NCI-H524 treated with DMSO at 0.1 percent for 48 hours (cell line): ENCODE measurements around the gene SLC7A1.

Source experiments
- DNase-seq: peaks from one replicate; lab custom pipeline; 2025; lab: John Stamatoyannopoulos, UW

The SLC7A1 gene

DNA sequence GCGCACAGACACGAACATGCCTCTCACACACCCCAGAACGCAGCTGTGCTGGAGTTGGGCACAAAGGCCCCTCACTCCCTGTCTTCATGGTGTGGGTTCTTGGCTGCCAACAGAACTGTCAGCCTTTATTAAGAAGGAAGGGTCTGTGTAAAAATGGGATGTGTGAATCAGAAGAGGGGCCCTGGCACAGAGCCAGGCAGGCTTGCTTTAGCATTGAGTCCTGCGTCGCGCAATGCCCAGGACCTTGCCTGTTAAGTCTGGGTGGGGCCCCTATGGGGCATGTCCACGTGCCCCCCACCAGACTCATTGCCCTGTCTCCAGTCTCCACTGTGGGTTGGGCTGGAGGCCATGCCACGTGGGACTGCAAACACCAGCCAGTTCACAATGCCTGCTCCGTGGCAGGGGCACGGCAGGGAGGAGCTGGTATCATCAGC lies 84.8 kb downstream of the SLC7A1 start:
- no peak for DNase-seq

DNA sequence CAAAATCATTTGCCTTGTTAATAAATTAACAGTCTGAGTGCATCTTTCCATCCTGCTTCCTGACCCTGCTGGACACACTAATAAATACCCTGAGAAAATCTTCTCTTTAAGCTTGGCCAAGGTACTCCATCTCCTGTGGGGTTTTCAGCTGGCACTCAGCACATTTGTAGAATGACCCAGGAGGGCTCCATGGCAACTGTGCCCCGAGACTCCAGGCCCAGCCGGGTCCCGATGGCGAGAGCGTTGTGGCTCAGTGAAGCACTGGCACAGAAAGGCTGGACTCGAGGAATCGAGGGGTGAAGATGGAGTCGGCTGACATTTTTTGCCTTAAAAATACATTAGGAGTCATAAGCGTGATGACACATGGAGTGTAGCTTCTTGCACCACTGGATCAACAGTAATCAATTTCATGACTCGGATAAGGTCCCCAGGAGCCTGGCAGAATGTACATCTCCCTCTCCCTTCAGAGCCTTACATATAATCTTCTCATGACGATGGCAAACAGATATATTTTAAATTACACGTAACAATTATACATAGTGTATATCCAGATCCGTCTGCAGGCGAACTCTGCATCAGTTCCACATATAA lies 85.4 kb downstream of the SLC7A1 start:
- DNase-seq = no peak

DNA sequence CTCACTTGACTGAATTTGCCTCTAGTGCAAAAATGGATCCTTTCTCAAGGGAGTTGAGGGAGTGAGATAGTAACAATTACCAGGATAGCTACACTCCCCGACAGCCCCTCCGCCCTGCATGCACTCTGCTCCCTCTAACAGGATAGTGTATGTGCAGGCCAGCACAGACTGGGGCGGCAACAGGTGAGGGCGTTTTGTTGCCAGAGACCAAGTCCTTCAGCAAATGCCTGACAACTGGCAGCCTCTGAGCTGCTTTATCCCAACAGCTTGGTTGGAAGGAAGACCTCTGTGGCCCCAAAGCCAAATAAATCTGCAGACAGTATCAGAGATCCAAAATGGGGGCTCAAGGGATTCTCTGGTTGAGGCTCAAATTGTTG lies 86.6 kb downstream of the SLC7A1 start:
- DNase-seq = no peak

DNA sequence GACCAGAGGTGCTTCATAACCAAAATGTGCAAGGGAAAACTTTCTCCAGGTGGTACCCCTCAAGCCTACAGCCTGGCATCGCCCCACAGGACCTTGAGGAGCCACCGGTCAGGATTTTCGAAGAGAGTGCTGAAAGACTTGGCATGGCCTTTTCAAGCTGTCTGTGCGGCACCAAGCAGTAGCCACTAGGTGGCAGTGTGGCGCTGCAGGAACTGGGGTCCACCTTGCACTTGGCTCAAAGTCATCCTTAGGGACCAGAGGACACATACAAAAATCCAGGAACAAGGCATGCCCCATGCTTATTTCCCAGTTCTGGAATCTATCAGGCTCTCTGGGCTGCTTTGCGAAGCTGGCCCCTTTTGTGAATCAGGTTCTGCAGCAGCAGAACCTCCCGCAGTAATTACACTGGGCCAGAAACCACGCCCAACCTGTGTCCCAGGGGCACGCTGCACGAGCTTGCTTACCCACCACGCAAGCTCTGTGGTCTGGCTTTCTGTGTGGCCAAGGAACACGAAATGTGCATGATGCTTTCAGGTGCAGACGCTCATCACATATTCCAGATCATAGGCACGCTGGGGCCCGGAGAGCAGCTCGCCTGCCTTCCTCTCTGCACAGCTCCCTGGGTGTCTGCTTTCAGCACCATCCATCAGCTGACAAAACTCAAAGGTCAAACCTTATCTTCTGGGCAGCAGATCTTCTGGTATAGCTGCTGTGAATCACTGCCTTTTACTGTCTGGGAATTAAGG lies 87.2 kb downstream of the SLC7A1 start:
- DNase-seq = peak; percentile 62

DNA sequence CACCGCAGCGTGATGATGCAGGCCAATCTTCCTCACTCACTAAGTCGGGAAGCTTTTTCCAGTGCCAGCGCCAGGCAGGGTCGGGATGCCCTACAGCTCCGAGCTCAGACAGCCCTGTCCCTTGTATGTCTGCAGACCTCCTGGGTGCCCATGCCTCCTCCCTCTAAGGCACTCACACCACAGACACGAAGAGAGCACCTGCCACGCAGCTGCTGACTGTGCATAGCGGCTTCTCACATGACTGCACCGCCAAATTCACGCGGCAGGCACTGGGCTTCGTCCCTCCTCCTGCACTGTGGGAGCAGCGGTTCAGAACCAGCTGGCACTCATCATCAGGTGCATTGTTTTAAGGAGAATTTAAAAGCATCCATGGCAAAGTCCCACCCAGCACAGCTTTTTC lies 88.1 kb downstream of the SLC7A1 start:
- DNase-seq = peak; percentile 43

DNA sequence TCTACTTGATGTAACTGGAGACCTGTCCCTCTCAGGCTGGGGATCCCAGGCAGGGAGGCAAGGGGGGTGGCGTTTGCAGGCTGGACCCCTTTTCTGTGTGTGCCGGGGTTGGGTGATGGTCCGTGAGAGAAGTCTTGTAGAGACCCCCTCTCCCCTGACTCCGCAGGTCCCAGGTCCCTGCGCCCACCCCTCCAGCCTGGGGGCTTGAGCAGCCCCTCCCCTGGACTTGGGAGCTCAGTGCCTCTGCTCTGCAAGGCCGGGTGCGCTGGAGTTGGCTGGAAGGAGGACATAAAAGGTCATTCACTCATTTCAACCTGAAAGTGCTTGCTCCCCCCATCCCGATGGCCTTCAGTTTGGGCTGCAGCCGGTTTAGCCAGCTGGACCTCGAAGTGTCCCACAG lies 89.5 kb downstream of the SLC7A1 start:
- DNase-seq = no peak

DNA sequence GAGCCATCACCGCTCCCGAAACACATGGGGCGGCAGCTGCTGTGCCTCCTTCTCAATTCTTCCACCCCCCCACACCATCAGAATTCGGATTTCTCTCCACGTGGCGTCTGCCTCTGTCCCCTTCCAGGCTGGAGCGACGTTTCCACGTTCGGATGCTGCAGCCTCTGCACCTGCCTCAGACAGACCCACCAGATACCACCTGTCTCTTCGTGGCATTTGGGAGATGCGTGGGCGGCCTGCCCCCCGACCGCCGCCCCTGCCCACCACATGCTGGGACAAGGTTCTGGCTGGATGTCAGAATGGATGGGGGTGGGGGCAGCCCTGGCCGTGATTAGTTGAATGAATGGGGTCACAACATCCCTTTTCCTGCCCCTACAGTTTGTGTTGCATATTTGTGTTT lies 90.0 kb downstream of the SLC7A1 start:
- DNase-seq = no peak

DNA sequence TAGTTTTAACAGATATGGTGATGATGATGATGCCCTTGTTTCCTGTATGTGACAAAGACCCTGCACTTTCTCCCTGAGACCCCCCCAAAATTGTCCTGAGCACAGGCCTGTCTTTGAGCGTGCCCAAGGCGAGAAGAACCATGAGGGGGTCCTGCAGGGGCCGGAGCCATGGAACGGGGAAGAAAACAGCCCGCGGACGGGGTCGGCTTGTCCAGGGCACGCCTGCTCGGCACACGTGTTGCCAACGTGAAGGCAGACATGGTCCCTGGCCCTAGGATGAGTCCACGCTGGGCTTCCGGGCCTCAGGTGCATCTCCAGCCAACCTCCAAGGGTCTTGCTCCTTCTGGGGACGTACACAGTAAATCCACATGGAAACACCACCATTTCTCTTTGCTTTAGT lies 90.8 kb downstream of the SLC7A1 start:
- DNase-seq = no peak

DNA sequence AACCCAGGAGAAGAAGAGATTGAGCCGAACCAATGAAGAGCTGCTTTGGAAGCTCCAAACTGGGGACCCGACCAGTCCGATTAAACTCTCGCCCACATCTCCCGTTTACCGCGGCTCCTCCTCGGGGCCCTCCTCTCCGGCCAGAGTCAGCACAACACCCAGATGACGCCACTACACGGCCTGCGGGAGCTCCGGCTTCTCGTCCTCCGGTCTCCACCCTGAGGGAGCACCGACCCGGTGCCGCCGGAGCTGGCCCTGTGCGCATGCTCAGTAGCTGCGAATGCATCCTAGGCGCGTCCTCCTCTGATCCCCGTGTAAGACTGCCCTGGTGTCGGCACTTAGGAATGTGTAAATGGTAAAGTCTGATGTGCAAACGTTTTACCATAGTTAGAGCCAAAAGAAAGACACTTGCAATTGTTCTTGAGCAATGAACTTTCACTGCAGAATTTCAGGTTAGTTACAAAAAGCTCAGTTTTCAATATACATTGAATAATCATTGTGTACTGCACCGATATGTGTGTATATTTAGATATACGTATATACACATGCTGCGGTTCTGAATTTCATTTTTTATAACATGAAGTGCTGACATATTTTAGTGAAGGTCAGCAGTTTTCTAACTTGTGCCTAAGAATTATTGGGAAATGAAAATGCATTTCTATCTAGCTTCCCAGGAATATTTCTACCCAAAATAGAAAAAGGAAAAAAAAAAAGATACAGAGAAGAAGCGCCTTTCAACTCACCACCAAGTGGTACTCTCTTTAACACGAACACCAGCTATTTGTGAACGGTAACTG lies 92.2 kb downstream of the SLC7A1 start:
- no peak for DNase-seq

DNA sequence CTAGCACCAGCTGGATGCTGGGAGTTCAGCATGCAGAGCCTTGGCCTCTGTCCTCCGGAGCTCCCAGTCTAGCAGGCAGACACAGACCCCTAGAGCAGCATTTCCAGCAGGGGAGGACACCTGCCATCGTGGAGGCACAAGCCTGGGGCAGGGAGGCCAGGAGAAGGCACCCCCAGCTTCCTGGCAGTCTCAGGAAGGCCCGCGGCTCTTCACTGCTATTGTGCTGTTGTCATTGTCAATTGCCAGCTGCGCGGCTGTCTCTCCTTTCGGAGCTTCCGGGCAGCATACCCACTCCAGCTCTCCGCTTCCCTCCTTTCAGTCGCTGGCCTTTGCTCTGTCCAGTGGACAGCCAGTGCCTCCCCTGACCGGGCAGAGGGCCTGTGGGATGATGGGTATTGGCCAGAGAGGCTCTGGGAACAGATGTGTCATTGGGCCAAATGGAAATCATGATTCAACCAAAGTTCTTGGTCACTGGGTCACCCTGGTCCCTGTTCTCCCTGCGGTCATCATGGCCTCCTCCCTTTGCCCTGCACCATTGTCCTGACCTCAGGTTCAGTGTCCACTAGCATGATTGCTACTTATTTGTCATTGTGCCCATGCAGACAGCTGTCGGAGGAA lies 93.0 kb downstream of the SLC7A1 start:
- DNase-seq = no peak

DNA sequence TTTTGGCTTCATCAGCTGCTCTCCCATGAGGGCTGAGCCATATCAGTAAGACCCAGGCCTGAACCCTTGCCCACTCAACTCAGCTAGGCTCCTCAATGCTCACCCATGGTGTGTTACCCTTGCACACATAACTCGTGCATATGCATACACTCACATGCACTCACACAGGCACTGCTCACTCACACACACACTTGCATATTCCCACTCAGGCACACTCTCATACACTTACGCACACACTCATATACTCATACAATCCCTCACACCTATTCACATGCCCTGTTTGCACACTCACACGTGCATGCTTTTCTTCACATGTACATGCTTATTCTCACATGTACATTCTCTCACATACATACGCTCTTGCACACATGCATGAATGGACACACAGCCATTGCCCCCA lies 93.8 kb downstream of the SLC7A1 start:
- DNase-seq = no peak

DNA sequence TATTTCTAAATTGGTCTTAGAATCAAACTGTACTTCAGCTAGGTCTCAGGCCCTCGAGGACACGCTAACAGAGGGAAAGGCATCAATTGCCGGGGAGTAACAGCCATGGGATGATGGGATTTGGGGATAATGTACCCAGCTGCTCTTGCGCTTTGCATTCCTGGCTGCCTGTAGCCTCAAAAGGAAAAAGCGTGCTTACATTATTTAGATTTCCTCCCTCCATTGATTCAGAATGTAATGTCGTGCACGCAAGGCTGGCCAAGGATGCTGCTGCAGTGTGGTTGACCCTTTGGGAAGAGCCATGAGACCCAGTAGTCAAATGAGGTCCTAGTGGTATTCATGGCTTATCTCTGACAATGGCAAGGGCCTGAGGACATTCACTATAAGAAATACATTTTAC lies 95.1 kb downstream of the SLC7A1 start:
- no peak for DNase-seq

DNA sequence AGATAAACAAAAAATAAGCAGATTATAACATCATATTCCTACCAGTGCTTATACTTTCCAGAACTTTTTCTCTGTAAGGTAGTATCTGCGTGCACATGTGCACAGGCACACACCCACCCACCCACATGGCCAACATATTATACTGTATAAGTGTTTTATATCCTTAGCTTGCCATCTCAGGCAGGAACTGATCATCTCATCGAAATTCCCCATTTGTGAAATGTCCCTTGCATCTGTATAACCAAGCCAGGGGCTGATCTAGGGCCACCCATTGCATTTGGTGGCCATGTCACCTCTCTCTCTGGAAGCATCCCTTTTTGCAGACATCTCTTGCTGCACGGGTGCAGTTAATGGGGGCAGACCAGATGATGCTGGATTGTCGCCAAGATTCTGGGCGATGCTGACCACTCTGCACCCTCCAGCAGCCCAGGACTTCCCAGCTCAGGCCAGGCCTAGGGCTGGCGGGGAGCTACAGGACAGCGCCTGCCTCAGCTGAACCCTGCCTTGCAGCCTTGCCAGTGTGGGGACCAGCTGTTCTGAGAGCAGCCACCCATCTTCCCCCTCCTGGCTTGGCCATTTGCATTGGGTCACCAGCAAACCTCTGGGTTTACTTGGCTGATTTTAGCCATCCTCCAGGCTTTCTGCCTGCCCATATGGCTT lies 95.9 kb downstream of the SLC7A1 start:
- DNase-seq = no peak

DNA sequence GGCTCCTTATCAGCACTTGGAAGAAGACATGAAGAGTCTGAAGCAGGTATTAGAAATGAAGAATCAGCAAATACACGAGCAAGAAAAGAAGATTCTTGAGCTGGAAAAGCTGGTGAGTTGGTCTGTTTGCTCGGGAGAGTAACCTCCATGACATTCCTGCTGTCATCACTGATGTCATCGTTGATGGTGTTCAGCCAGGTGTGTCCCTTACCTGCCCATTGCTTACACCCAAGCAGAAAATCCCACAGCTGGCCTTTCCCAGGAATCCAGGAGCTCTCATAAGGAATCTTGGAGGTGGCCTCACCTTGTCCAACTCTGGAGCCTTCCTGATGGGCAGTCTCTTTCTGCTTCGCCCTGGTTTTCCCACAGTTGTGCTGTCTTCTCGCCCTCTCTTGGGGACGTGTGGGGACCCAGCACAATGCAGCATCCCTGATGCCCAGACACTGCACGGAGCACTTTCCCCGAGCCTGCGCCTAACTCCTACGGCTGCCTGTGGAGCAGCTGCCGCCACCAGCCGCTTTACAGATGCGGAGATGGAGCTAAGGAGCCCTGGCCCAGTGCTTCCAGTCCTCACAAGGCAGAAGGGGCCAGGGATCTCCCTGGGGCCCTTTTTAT lies 97.0 kb downstream of the SLC7A1 start:
- DNase-seq = no peak

DNA sequence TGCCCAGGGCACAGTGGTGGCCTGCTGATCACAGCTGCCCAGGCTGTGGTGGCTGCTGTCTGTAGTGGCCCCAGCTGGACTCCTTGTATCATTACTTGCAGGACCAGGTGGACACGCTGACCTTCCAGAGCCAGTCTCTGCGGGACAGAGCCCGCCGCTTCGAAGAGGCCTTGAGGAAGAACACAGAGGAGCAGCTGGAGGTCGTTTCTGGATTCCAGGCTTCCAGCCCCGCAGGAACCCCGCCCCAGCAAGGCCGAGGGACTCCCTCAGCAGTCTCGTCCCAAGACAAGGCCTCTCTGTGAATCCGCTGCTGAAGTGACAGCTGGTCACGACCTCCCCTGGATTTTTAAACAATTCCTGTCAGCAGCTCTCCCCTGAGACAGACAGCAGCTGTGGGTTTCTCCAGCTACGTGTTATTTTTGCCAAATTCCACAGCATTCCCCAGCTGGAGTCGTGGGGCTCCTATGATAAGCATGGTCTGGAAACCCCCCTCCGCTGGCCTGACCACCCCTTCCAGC lies 98.3 kb downstream of the SLC7A1 start:
- peak; percentile 65 for DNase-seq

DNA sequence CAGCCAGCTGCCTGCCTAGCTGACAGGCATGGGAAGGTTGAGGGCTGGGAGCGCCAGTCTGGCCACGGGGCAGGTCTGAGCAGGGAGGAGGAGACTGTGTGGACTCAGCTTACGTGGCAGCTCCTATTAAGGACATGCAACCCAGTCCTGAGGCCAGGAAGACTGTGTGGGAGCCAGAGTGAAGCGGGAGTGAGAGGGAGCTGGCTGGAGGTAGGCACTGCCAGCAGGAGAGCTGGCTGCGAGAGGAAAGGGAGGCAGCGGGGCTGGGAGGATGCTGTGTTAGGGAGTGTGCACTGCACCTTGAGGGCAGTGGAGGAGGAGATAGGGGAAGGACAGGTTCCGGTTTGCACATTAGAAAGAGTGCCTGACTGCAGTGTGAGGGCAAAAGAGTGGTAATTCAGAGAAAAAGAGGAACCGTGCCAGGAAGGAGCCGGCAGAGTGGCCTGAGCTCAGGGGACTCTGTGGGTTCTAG lies 99.2 kb downstream of the SLC7A1 start:
- no peak for DNase-seq

DNA sequence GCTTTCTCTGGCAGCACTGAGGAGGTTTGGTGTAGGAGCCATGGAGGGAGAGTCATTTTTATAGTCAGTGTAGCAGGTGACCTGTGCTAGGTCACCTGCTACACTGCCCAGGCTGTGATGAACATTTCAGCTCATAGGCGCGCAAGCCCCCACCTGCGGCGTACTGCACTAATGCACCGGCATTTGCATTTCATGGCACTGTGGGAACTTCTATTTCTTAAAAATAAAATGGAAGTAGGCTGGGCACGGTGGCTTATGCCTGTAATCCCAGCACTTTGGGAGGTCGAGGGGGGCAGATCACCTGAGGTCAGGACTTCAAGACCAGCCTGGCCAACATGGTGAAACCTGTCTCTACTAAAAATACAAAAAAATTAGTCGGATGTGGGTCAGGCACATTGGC lies 101.0 kb downstream of the SLC7A1 start:
- DNase-seq = no peak

DNA sequence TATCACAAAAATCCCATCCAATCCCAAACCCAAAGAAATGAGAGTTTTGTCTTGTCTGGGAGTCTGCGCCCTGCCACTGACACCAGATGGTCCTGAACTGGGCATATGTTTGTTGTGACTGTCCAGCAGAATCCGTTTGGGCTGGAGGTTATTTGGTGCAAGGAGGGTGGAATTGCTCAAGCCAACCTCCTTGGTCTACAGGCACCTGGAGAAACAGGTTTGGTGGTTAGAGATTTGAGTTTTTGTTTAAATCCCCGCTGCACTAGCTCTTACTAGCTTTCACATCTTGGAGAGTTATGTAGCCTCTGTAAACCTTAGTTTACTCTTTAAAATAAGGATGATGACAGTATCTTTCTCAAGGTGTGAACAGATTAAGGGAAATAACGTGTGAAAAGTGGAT lies 101.7 kb downstream of the SLC7A1 start:
- DNase-seq = no peak

DNA sequence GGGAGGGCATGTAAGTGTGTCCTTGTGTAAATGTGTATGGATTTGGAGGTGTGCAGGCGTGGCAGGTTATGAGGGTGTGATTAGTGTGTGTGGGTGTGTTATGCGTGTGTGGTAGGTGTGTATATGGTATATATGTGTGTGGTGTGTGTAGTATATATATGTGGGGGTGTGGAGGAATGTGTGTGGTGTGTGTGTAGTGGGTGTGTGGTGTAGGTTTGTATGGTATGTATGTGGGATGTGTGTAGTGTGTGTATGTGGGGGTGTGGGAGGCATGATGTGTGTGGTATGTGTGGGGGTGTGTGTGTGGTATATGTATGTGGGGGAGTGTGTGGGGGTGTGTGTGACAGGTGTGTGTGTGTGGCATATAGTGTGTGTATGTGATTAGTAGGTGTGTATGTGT lies 104.2 kb downstream of the SLC7A1 start:
- DNase-seq = no peak

DNA sequence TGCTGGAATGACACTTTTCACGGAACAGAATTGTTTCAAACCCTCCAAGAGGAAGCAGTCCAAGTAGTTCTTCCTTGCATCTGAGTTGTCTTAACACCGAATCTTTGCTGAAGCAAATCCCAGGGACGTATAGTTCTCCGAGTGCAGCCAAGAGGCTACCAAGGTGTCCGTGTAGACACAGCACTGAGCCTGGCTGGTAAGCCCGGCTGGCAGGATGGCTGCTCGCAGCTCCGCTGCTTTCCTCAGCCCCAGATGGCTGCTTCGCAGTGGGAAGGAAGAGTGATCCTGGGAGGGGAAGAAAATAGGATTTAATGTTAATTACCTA lies 105.0 kb downstream of the SLC7A1 start:
- DNase-seq = no peak
